ENCODE data around the gene SLC24A3.

Gene SLC24A3

DNA sequence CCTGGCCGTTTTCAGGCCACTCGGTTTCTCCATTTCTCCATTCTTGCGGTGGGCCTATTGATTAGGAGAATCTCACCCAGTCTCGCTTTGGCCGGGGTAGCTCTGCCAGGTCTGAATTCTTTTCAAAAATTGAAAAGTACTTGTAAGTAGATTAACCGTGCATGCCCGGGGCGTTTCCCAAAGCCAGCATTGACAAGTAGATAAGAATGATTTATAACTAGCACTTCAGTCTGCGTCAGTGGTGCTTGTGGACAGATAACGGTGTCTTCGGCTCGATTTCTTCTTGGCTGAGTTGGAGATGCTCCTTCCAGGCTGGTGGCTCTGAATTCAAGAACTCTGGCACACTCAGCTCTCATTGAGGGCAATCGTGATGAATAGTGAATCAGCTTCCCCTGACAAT is 29.0 kb downstream of the SLC24A3 start:
- Histone ChIP-seq H3K23ac (ENCODE audit: low read depth, low read length, poor library complexity) (no peak overlapping the region), H3K27ac (replicated peaks; ENCODE audit: low read length) (no peak overlapping the region), H2BK5ac (ENCODE audit: low read length) (no peak overlapping the region), H3K18ac (ENCODE audit: low read length) (no peak overlapping the region), H3K4me3 (ENCODE audit: low read length in 2 of 2) (no peak overlapping the region), H3K36me3 (replicated peaks in 1 of 2; ENCODE audit: control insufficient read depth in 2 of 2, insufficient read depth in 2 of 2, low read length in 2 of 2) (no peaks in the 10 kb centered on the region), H3K4me2 (ENCODE audit: insufficient read depth, low read length, poor library complexity, severe bottlenecking) (no peak overlapping the region), H3K79me1 (ENCODE audit: low read depth, low read length) (no peaks in the 10 kb centered on the region), H3K9me3 (replicated peaks in 1 of 2; ENCODE audit: control insufficient read depth in 2 of 2, insufficient read depth in 1 of 2, low read depth in 1 of 2, low read length in 2 of 2) (no peaks in the 10 kb centered on the region), H3K9ac (ENCODE audit: low read depth, low read length, poor library complexity) (no peak overlapping the region), H3K27me3 (ENCODE audit: control insufficient read depth in 3 of 3, insufficient read depth in 3 of 3, low read depth in 1 of 3, low read length in 3 of 3) (no peaks in the 10 kb centered on the region), H2BK15ac (ENCODE audit: low read length) (no peak overlapping the region), H2BK12ac (ENCODE audit: low read length) (no peak overlapping the region), H2AK5ac (ENCODE audit: low read depth, low read length) (no peak overlapping the region), H2BK120ac (ENCODE audit: low read depth, low read length) (no peak overlapping the region), H3K4ac (ENCODE audit: low read length) (no peak overlapping the region), H4K8ac (ENCODE audit: low read depth, low read length) (no peak overlapping the region), H3K4me1 (ENCODE audit: control insufficient read depth in 2 of 2, insufficient read depth in 1 of 2, low read depth in 1 of 2, low read length in 2 of 2) (peaks cover 0 to 4% of the 10 kb centered on the region in 2 donors), H4K91ac (ENCODE audit: low read depth, low read length, poor library complexity) (no peak overlapping the region), H2AFZ (ENCODE audit: low read length) (peak overlapping the region; percentile 3), H3K14ac (ENCODE audit: low read length) (no peak overlapping the region)
- DNase-seq (ENCODE audit: low spot score) = no peak
- no CpG with 5 or more reads among the region's 13 CpGs for WGBS, 2 donors (ENCODE audit: extremely low coverage in 2 of 2, insufficient read length in 2 of 2, insufficient replicate concordance in 1 of 2)

DNA sequence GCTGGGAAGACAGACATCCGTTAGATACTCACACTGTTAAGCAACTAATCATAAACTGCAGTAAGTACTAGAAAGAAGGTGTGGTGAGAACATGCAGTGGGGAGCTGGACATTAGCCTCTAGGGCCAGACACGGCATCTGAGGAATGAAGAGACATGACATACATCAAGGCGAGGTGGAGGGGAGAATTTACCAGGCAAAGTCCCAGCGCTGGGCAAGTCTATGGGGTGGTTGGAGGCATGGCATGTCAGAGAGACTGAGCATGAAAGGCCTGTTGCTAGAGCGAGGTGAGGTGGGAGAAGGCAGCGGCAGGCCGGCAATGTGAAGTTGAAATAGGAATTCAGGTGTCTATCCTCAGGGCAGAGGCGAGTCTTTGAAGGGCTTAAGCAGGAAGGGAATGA is 31.8 kb downstream of the SLC24A3 start:
- Histone ChIP-seq H4K8ac (ENCODE audit: low read depth, low read length) (no peak overlapping the region), H3K4me1 (ENCODE audit: control insufficient read depth in 2 of 2, insufficient read depth in 1 of 2, low read depth in 1 of 2, low read length in 2 of 2) (peaks cover 0 to 4% of the 10 kb centered on the region in 2 donors), H2AFZ (ENCODE audit: low read length) (no peak overlapping the region), H2AK5ac (ENCODE audit: low read depth, low read length) (no peak overlapping the region), H3K27ac (replicated peaks; ENCODE audit: low read length) (no peak overlapping the region), H4K91ac (ENCODE audit: low read depth, low read length, poor library complexity) (no peak overlapping the region), H3K27me3 (ENCODE audit: control insufficient read depth in 3 of 3, insufficient read depth in 3 of 3, low read depth in 1 of 3, low read length in 3 of 3) (no peaks in the 10 kb centered on the region), H2BK5ac (ENCODE audit: low read length) (no peak overlapping the region), H3K4ac (ENCODE audit: low read length) (no peak overlapping the region), H3K9ac (ENCODE audit: low read depth, low read length, poor library complexity) (no peak overlapping the region), H2BK15ac (ENCODE audit: low read length) (no peak overlapping the region), H3K9me3 (replicated peaks in 1 of 2; ENCODE audit: control insufficient read depth in 2 of 2, insufficient read depth in 1 of 2, low read depth in 1 of 2, low read length in 2 of 2) (no peaks in the 10 kb centered on the region), H3K4me3 (ENCODE audit: low read length in 2 of 2) (peak overlapping the region in 1 of 2 donors; percentile 8), H3K79me1 (ENCODE audit: low read depth, low read length) (no peaks in the 10 kb centered on the region), H3K36me3 (replicated peaks in 1 of 2; ENCODE audit: control insufficient read depth in 2 of 2, insufficient read depth in 2 of 2, low read length in 2 of 2) (no peaks in the 10 kb centered on the region), H3K23ac (ENCODE audit: low read depth, low read length, poor library complexity) (no peak overlapping the region), H3K18ac (ENCODE audit: low read length) (no peak overlapping the region), H2BK12ac (ENCODE audit: low read length) (no peak overlapping the region), H3K4me2 (ENCODE audit: insufficient read depth, low read length, poor library complexity, severe bottlenecking) (no peak overlapping the region), H2BK120ac (ENCODE audit: low read depth, low read length) (no peak overlapping the region), H3K14ac (ENCODE audit: low read length) (no peak overlapping the region)
- no CpG with 5 or more reads among the region's 8 CpGs for WGBS, 2 donors (ENCODE audit: extremely low coverage in 2 of 2, insufficient read length in 2 of 2, insufficient replicate concordance in 1 of 2)
- no peak for DNase-seq (ENCODE audit: low spot score)

DNA sequence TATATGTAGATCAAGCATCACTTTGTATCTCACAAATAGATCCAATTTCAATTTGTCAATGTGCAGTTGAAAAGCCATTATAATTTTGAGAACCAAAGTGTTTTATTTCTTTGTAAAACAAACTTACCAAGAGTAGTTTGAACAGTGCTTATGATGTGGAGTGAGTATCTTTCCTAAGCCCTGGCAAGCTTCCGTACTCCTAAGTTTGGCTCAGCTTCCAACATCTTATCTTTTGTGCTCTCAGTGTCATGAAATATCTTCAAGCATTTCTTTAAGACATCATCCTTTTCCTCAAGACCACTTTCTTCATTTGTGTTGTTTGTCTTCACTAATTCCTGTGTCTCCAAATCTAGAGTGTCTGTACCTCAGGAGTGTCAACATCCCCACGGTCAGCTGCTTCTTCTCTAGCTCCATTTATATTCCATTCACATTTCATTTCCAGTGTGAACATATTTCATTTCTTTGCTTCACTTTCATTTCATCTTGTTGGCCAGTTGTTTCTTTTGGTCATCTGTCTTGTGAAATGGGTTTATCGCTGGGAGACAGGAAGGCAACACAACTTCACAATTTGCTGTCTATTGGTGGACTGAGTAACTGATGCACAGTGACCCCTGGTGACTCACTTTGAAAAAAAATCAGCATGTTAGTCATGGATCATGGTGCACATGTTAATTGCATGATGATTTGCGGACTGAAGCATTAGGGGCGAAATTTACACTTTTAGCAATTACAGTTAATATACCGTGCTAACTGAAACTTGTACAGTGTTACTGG is 36.9 kb downstream of the SLC24A3 start:
- H3K4me2 ChIP-seq (ENCODE audit: insufficient read depth, low read length, poor library complexity, severe bottlenecking) = no peak overlapping the region
- H3K9ac ChIP-seq (ENCODE audit: low read depth, low read length, poor library complexity) = no peak overlapping the region
- no peak overlapping the region for H3K4ac ChIP-seq (ENCODE audit: low read length)
- H4K91ac ChIP-seq (ENCODE audit: low read depth, low read length, poor library complexity) = no peak overlapping the region
- no peak for DNase-seq (ENCODE audit: low spot score)
- H3K23ac ChIP-seq (ENCODE audit: low read depth, low read length, poor library complexity) = no peak overlapping the region
- H3K14ac ChIP-seq (ENCODE audit: low read length) = no peak overlapping the region
- no peaks in the 10 kb centered on the region for H3K9me3 ChIP-seq (replicated peaks in 1 of 2; ENCODE audit: control insufficient read depth in 2 of 2, insufficient read depth in 1 of 2, low read depth in 1 of 2, low read length in 2 of 2)
- no peak overlapping the region for H4K8ac ChIP-seq (ENCODE audit: low read depth, low read length)
- H2BK5ac ChIP-seq (ENCODE audit: low read length) = no peak overlapping the region
- peaks cover 0 to 1% of the 10 kb centered on the region in 2 donors for H3K4me1 ChIP-seq (ENCODE audit: control insufficient read depth in 2 of 2, insufficient read depth in 1 of 2, low read depth in 1 of 2, low read length in 2 of 2)
- no peak overlapping the region for H3K27ac ChIP-seq (replicated peaks; ENCODE audit: low read length)
- H2BK120ac ChIP-seq (ENCODE audit: low read depth, low read length) = no peak overlapping the region
- no peak overlapping the region for H2AK5ac ChIP-seq (ENCODE audit: low read depth, low read length)
- no peak overlapping the region for H2BK15ac ChIP-seq (ENCODE audit: low read length)
- no peak overlapping the region for H2AFZ ChIP-seq (ENCODE audit: low read length)
- WGBS, 2 donors (ENCODE audit: extremely low coverage in 2 of 2, insufficient read length in 2 of 2, insufficient replicate concordance in 1 of 2) = no CpG with 5 or more reads among the region's 6 CpGs
- H3K18ac ChIP-seq (ENCODE audit: low read length) = no peak overlapping the region
- H3K79me1 ChIP-seq (ENCODE audit: low read depth, low read length) = no peaks in the 10 kb centered on the region
- H3K4me3 ChIP-seq (ENCODE audit: low read length in 2 of 2) = no peak overlapping the region
- H3K27me3 ChIP-seq (ENCODE audit: control insufficient read depth in 3 of 3, insufficient read depth in 3 of 3, low read depth in 1 of 3, low read length in 3 of 3) = no peaks in the 10 kb centered on the region
- no peak overlapping the region for H2BK12ac ChIP-seq (ENCODE audit: low read length)
- no peaks in the 10 kb centered on the region for H3K36me3 ChIP-seq (replicated peaks in 1 of 2; ENCODE audit: control insufficient read depth in 2 of 2, insufficient read depth in 2 of 2, low read length in 2 of 2)

DNA sequence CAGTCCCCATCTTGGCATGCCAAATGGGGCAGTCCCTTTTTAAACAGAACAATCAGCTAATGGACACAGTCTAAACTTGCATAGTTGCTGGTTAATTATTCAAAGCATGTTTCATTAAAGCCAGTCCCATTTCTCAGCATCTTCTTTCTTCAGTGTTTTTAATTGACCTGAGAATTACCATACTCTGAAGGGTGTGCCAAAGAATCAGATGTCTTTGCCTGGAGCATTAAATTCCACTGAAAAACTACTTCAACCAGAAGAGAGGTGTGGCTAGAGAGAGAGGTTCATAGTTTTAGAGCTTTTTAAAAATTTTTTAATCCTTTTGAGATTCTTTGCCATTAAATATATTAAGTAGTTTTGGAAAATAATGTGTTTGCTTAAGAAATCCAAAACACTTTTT is 37.9 kb downstream of the SLC24A3 start:
- H3K4me2 ChIP-seq (ENCODE audit: insufficient read depth, low read length, poor library complexity, severe bottlenecking) = no peak overlapping the region
- no peaks in the 10 kb centered on the region for H3K79me1 ChIP-seq (ENCODE audit: low read depth, low read length)
- no peak overlapping the region for H3K14ac ChIP-seq (ENCODE audit: low read length)
- H2BK5ac ChIP-seq (ENCODE audit: low read length) = no peak overlapping the region
- DNase-seq (ENCODE audit: low spot score) = no peak
- H2BK15ac ChIP-seq (ENCODE audit: low read length) = no peak overlapping the region
- no peak overlapping the region for H3K27ac ChIP-seq (replicated peaks; ENCODE audit: low read length)
- no peak overlapping the region for H2AFZ ChIP-seq (ENCODE audit: low read length)
- H2BK12ac ChIP-seq (ENCODE audit: low read length) = no peak overlapping the region
- H3K27me3 ChIP-seq (ENCODE audit: control insufficient read depth in 3 of 3, insufficient read depth in 3 of 3, low read depth in 1 of 3, low read length in 3 of 3) = no peaks in the 10 kb centered on the region
- no peaks in the 10 kb centered on the region for H3K4me1 ChIP-seq (ENCODE audit: control insufficient read depth in 2 of 2, insufficient read depth in 1 of 2, low read depth in 1 of 2, low read length in 2 of 2)
- H3K4ac ChIP-seq (ENCODE audit: low read length) = no peak overlapping the region
- H3K18ac ChIP-seq (ENCODE audit: low read length) = no peak overlapping the region
- H2BK120ac ChIP-seq (ENCODE audit: low read depth, low read length) = no peak overlapping the region
- H3K9me3 ChIP-seq (replicated peaks in 1 of 2; ENCODE audit: control insufficient read depth in 2 of 2, insufficient read depth in 1 of 2, low read depth in 1 of 2, low read length in 2 of 2) = no peaks in the 10 kb centered on the region
- H3K9ac ChIP-seq (ENCODE audit: low read depth, low read length, poor library complexity) = no peak overlapping the region
- H4K8ac ChIP-seq (ENCODE audit: low read depth, low read length) = no peak overlapping the region
- H3K4me3 ChIP-seq (ENCODE audit: low read length in 2 of 2) = no peak overlapping the region
- no peaks in the 10 kb centered on the region for H3K36me3 ChIP-seq (replicated peaks in 1 of 2; ENCODE audit: control insufficient read depth in 2 of 2, insufficient read depth in 2 of 2, low read length in 2 of 2)
- no peak overlapping the region for H2AK5ac ChIP-seq (ENCODE audit: low read depth, low read length)
- no peak overlapping the region for H4K91ac ChIP-seq (ENCODE audit: low read depth, low read length, poor library complexity)
- no peak overlapping the region for H3K23ac ChIP-seq (ENCODE audit: low read depth, low read length, poor library complexity)
